Measurements from ENCODE around the gene C9orf50.
A peak's percentile ranks its signal among the peaks of the same experiment; 100 is the strongest.

Gene C9orf50

DNA sequence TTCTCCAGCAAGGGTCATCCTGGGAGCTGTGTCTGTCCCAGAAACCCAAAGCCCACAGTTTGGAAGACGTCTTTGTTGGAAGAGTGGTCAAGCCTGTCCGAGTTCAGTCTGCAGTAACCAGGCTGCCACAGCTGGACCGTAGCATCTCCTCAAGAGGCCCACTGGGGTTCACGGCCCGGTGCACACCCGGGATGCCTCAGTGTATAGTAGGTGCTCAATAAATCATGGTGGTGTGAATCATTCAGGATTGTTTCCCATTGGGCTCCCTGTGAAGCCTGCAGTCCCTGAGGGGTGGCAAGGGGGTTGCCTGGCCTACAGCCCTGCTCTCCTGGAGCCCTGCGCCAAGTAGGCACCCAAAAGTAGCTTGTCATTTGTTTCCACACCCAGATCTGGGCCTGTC lies 34.3 kb upstream of the C9orf50 start:
- no peak overlapping the region for H3K4me3 ChIP-seq (replicated peaks in 1 of 2; ENCODE audit: low read depth in 2 of 2, low read length in 2 of 2)
- TF ChIP-seq, protein P1, sequence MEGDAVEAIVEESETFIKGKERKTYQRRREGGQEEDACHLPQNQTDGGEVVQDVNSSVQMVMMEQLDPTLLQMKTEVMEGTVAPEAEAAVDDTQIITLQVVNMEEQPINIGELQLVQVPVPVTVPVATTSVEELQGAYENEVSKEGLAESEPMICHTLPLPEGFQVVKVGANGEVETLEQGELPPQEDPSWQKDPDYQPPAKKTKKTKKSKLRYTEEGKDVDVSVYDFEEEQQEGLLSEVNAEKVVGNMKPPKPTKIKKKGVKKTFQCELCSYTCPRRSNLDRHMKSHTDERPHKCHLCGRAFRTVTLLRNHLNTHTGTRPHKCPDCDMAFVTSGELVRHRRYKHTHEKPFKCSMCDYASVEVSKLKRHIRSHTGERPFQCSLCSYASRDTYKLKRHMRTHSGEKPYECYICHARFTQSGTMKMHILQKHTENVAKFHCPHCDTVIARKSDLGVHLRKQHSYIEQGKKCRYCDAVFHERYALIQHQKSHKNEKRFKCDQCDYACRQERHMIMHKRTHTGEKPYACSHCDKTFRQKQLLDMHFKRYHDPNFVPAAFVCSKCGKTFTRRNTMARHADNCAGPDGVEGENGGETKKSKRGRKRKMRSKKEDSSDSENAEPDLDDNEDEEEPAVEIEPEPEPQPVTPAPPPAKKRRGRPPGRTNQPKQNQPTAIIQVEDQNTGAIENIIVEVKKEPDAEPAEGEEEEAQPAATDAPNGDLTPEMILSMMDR (IDR thresholded peaks at IDR 0.05; ENCODE audit: low read depth, low read length): no peak
- no peak for DNase-seq (ENCODE audit: low read depth in 2 of 2)

DNA sequence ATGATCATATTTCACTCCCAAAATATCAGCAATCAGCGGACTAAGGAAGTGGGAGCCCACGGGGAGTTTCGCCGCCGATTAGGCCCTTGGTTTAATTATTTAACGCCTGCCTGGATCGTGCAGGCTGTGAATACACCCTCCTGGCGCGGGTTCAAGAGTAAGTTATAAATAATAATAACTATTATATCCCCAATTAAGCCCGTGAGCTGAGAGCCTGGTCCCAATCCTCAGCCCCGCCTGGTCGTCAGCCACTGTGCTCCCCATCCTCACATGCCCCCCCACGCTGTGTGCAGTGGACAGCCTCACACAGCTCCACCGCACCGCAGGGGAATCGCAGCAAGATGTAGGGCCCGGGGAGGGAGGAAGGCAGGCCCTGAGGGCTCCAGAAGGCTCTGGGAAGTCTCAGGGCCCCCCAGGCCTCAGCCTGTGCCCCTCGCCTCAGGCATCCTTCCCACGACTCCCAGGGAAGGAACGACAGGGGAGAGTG lies 33.7 kb upstream of the C9orf50 start:
- no peak overlapping the region for H3K4me3 ChIP-seq (replicated peaks in 1 of 2; ENCODE audit: low read depth in 2 of 2, low read length in 2 of 2)
- TF ChIP-seq, protein P1 (IDR thresholded peaks at IDR 0.05; ENCODE audit: low read depth, low read length): no peak
- no peak for DNase-seq (ENCODE audit: low read depth in 2 of 2)

DNA sequence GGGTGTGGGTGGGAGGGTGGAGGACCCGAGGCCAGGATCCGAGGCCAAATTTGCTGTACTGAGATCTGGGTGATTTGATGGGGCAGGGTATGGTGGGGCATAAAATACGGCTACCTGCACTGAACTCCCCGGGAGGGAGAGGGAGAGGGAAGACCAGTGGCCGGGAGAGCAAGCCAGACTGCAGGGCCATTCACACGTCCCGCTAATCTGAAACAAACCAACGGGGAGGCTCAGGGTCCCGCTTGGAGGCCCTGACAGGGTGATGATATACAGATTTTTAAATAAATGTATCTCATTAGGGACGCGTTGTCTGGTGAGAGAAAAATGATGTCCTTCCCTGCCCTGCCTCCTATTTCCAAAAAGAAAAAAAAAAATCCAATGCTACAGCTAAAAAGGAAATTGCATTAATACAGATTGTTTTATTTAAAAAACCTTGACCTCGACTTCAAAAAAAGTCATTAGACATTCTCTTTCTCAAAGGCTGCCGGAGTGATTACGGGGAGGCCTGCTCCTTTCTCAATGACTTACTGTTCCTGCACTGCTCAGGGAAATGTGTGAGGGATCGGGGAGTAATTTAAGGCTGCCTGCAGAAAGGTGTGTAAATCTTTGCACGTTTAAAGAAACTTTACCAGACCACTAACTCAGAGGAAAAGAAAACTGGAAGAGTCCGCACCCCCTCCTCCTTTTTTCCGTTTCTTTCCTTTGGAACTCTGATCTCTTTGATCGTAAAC lies 33.1 kb upstream of the C9orf50 start:
- no peak for DNase-seq (ENCODE audit: low read depth in 2 of 2)
- no peak overlapping the region for H3K4me3 ChIP-seq (replicated peaks in 1 of 2; ENCODE audit: low read depth in 2 of 2, low read length in 2 of 2)
- TF ChIP-seq, protein P1 (IDR thresholded peaks at IDR 0.05; ENCODE audit: low read depth, low read length): no peak

DNA sequence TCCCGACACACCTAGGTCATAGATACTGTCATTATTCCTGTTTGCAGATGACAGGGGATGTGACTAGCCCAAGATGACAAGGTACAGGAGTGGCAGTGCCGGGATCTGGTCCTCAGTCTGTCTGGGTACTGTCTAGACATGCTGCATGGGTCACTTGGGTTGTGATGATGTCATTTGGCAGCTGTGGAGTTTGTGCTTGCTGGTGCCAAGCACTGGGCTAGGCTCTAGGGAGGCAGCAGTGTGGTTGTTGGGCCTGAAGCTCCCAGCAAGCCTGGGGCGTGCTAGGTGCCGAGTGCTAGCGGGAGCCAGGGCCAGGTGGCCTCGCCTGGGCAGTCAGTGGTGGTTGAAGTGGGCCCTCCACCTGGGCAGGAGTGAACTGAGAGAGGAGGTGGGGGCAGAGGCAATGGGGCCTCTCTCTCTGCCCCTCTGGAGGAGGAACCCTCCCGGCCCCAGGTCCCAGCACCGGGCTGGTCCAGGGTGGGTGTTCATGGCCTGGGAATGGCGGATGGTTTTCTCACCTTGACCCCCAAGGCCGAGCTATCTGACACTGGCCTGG lies 29.9 kb upstream of the C9orf50 start:
- no peak overlapping the region for H3K4me3 ChIP-seq (replicated peaks in 1 of 2; ENCODE audit: low read depth in 2 of 2, low read length in 2 of 2)
- TF ChIP-seq, protein P1 (IDR thresholded peaks at IDR 0.05; ENCODE audit: low read depth, low read length): no peak
- peak in 1 of 2 donors; percentile 27 for DNase-seq (ENCODE audit: low read depth in 2 of 2)

DNA sequence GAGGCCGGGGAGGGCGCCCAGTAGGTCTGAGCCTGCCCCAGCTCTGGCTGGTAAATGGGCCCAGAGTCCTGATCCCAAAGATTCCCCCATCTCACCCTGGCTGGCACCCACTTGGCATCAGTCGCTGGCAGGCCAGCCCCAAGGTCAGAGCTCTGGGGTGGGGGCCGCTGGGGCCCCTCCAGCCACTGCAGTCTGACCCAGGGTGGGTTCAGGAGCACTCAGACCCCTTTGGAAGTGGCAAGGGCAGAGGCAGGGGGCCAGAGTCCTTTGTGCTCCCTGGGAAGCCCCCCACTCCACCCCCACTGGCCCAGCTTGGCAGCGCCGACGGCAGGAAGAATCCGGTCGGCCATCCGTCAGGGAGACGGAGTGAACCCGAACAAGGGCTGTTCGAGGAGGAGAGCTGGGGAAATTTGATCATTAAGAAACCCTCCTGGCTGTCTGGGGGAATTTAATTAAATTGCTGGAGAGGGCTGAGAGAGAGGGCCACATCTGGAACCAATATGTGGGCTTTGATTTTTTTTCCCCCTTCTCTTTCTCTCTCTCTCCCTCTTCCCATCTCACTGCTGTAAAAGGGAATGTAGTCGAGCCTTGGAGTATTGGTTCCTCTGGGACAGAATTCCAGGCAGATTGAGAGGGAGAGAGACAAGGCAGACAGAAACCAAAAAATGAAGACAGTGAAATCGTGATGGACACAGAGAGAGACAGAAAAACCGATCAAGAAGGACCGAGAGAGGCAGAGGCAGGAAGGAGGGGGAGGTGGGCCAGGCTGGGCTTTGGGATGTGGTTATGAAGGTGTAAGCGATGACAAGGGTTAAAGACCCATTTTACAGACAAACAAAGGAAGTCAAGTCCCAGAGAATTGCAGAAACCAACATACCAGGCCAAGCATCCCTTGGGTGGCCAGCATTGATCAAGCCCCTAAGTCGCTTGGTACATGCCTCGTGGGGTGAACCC lies 29.1 kb upstream of the C9orf50 start:
- no peak overlapping the region for H3K4me3 ChIP-seq (replicated peaks in 1 of 2; ENCODE audit: low read depth in 2 of 2, low read length in 2 of 2)
- DNase-seq (ENCODE audit: low read depth in 2 of 2): no peak
- TF ChIP-seq, protein P1 (IDR thresholded peaks at IDR 0.05; ENCODE audit: low read depth, low read length): no peak

DNA sequence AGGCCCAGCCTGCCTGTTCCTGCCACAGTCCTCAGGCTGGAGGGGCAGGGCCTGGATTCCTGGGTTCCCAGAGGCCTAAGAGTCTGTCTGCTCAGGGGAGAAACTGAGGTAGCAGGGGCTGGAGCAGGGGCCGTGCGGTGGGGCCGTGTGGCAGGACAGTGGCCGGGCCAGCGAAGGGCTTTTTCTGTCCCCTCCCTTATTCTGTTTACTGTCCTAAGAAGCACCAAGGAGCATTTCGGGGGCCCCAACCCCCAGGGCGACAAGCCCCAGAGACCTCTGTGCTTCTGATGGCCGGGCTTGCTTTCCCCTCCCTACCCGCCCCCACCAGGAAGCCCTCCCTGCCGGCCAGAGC lies 27.8 kb upstream of the C9orf50 start:
- DNase-seq (ENCODE audit: low read depth in 2 of 2): no peak
- TF ChIP-seq, protein P1 (IDR thresholded peaks at IDR 0.05; ENCODE audit: low read depth, low read length): no peak
- no peak overlapping the region for H3K4me3 ChIP-seq (replicated peaks in 1 of 2; ENCODE audit: low read depth in 2 of 2, low read length in 2 of 2)

Measured in cardiac fibroblast (primary cell).